Measurements from ENCODE around the gene TIE1. TPM values are rescaled to one million over a fixed set of nuclear protein-coding genes. Genes with fewer than 3 reads are reported as not detected.
A peak's percentile ranks its signal among the peaks of the same experiment; 100 is the strongest.

The TIE1 gene
- total and polyA plus RNA-seq, 2 experiments from 2014 or later, result 5.0 TPM; not detected in 1

- H3K4me1 ChIP-seq (ENCODE audit: low read depth), result peaks cover 13% of the 10 kb centered on the region
- peak in 1 of 2 donors; percentile 91 for DNase-seq (ENCODE audit: low read depth in 1 of 2, low spot score in 1 of 2)
- H3K27ac ChIP-seq, result no peak overlapping the region
- TF ChIP-seq, protein P1, sequence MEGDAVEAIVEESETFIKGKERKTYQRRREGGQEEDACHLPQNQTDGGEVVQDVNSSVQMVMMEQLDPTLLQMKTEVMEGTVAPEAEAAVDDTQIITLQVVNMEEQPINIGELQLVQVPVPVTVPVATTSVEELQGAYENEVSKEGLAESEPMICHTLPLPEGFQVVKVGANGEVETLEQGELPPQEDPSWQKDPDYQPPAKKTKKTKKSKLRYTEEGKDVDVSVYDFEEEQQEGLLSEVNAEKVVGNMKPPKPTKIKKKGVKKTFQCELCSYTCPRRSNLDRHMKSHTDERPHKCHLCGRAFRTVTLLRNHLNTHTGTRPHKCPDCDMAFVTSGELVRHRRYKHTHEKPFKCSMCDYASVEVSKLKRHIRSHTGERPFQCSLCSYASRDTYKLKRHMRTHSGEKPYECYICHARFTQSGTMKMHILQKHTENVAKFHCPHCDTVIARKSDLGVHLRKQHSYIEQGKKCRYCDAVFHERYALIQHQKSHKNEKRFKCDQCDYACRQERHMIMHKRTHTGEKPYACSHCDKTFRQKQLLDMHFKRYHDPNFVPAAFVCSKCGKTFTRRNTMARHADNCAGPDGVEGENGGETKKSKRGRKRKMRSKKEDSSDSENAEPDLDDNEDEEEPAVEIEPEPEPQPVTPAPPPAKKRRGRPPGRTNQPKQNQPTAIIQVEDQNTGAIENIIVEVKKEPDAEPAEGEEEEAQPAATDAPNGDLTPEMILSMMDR (IDR thresholded peaks at IDR 0.05; ENCODE audit: low read depth, low read length), result no peak
- H3K4me3 ChIP-seq, result no peak overlapping the region
- no peaks in the 10 kb centered on the region for H3K9me3 ChIP-seq (ENCODE audit: low read depth)
- no peaks in the 10 kb centered on the region for H3K36me3 ChIP-seq
- no peaks in the 10 kb centered on the region for H3K27me3 ChIP-seq
Measured at GRCh38 chr1:43329995-43330751, 29.4 kb downstream of the TIE1 start.

DNA sequence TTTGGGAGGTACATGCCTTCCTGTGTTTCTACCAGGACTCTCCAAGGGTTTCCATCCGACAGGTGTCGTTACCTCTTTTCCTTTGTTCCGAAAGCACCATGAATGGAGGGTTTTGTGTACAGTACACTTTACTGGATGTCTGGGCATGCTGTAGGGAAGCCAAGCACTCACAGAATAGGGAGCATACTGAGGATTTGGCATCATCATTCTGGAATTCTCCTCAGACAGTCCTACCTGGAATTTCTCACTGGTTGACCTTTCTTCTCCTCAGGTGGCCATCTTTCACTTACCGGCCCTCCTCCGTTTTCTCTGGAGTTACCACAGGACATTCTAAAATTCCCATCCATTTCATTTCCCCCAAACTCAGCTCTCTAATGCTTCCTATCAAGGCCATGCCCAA is 30.9 kb downstream of the TIE1 start:
- Histone ChIP-seq H3K4me1 (ENCODE audit: low read depth) (peaks cover 13% of the 10 kb centered on the region), H3K9me3 (ENCODE audit: low read depth) (no peaks in the 10 kb centered on the region), H3K36me3 (no peaks in the 10 kb centered on the region), H3K4me3 (no peak overlapping the region), H3K27me3 (no peaks in the 10 kb centered on the region), H3K27ac (no peak overlapping the region)
- TF ChIP-seq, protein P1 (IDR thresholded peaks at IDR 0.05; ENCODE audit: low read depth, low read length), result no peak
- no peak for DNase-seq (ENCODE audit: low read depth in 1 of 2, low spot score in 1 of 2)

GRCh38 chr1:43334453-43335205 is 33.8 kb downstream of the TIE1 start:
- peak in 1 of 2 donors; percentile 23 for DNase-seq (ENCODE audit: low read depth in 1 of 2, low spot score in 1 of 2)
- Histone ChIP-seq H3K27ac (peak overlapping the region; percentile 60), H3K27me3 (no peaks in the 10 kb centered on the region), H3K9me3 (ENCODE audit: low read depth) (no peaks in the 10 kb centered on the region), H3K36me3 (no peaks in the 10 kb centered on the region), H3K4me3 (no peak overlapping the region), H3K4me1 (ENCODE audit: low read depth) (peaks cover 13% of the 10 kb centered on the region)
- TF ChIP-seq, protein P1 (IDR thresholded peaks at IDR 0.05; ENCODE audit: low read depth, low read length), result no peak

- no peaks in the 10 kb centered on the region for H3K27me3 ChIP-seq
- H3K27ac ChIP-seq, result no peak within 1 kb of the TSS
- H3K4me1 ChIP-seq (ENCODE audit: low read depth), result peaks cover 13% of the 10 kb centered on the region
- no peak within 1 kb of the TSS for H3K4me3 ChIP-seq
- TF ChIP-seq, protein P1 (IDR thresholded peaks at IDR 0.05; ENCODE audit: low read depth, low read length), result no peak
- H3K36me3 ChIP-seq, result no peaks in the 10 kb centered on the region
- H3K9me3 ChIP-seq (ENCODE audit: low read depth), result no peaks in the 10 kb centered on the region
- DNase-seq (ENCODE audit: low read depth in 1 of 2, low spot score in 1 of 2), result no peak
Measured at GRCh38 chr1:43337588-43337987, 36.8 kb downstream of the TIE1 start, which contains the start of gene MPL. Gene MPL, plus strand, starts transcription at chr1:43337818. Its CDS starts 31 bp downstream, at chr1:43337849.

DNA sequence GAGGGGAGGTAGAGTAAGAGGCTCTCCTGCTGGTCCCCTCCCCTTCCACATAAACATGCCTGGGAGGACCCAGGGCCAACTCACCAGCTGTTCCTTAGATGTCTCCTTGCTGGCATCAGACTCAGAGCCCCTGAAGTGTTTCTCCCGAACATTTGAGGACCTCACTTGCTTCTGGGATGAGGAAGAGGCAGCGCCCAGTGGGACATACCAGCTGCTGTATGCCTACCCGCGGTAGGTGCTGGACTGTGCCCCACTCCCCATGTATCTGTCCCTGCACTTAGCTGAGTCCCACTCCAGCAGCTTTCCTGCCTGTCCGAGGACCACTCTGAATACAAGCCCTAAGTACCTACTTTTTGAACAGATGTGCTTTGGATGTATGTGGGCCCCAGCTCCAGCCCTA is 37.2 kb downstream of the TIE1 start:
- no peak for DNase-seq (ENCODE audit: low read depth in 1 of 2, low spot score in 1 of 2)
- Histone ChIP-seq H3K4me3 (no peak overlapping the region), H3K4me1 (ENCODE audit: low read depth) (peaks cover 13% of the 10 kb centered on the region), H3K27ac (no peak overlapping the region), H3K9me3 (ENCODE audit: low read depth) (no peaks in the 10 kb centered on the region), H3K27me3 (no peaks in the 10 kb centered on the region), H3K36me3 (no peaks in the 10 kb centered on the region)
- TF ChIP-seq, protein P1 (IDR thresholded peaks at IDR 0.05; ENCODE audit: low read depth, low read length), result no peak

All from cardiac muscle cell (in vitro differentiated cells and primary cell).